ENCODE data around the gene FA2H. TPM values are rescaled to one million over a fixed set of nuclear protein-coding genes. Genes with fewer than 3 reads are reported as not detected.

The FA2H gene
- total and polyA plus RNA-seq, 2 of the 13 experiments (the other 11 are each of a cell fraction or from before 2014, with no cell fraction given) = 0.20 TPM; not detected in 1

- TF ChIP-seq NR0B2 (CRISPR knock-in tag; IDR thresholded peaks at IDR 0.05) (no peak), THRA (CRISPR knock-in tag; IDR thresholded peaks at IDR 0.05; ENCODE audit: borderline replicate concordance) (no peak), CHCHD3 (CRISPR knock-in tag; IDR thresholded peaks at IDR 0.05) (no peak), ZBTB7A (CRISPR knock-in tag; IDR thresholded peaks at IDR 0.05) (no peak), ETS1 (CRISPR knock-in tag; IDR thresholded peaks at IDR 0.05) (no peak), REST (IDR thresholded peaks at IDR 0.05; ENCODE audit: borderline replicate concordance in 1 of 2, low read depth in 1 of 2, low read length in 2 of 2) (0 out of 4 replicates have a peak, but pooled peaks of 1 of the 2 experiments have one; percentile 18), RFX3 (CRISPR knock-in tag; IDR thresholded peaks at IDR 0.05) (no peak), ZNF468 (CRISPR knock-in tag; IDR thresholded peaks at IDR 0.05) (no peak), ZNF780A (CRISPR knock-in tag; IDR thresholded peaks at IDR 0.05) (no peak), ZNF577 (CRISPR knock-in tag; IDR thresholded peaks at IDR 0.05; ENCODE audit: borderline replicate concordance, low read depth) (no peak), TAF1 (CRISPR knock-in tag; IDR thresholded peaks at IDR 0.05) (no peak; the same call in 1 of the 2 replicates), JUNB (CRISPR knock-in tag; IDR thresholded peaks at IDR 0.05; ENCODE audit: borderline replicate concordance) (no peak), ZNF773 (CRISPR knock-in tag; IDR thresholded peaks at IDR 0.05; ENCODE audit: borderline replicate concordance) (no peak), ZNF639 (CRISPR knock-in tag; conservative IDR thresholded peaks at IDR 0.05) (no peak; the same call in 1 of the 2 replicates), NFE2L2 (IDR thresholded peaks at IDR 0.05; ENCODE audit: low read length) (no peak), HINFP (CRISPR knock-in tag; IDR thresholded peaks at IDR 0.05; ENCODE audit: low read depth) (no peak), POLR2G (IDR thresholded peaks at IDR 0.05; ENCODE audit: low read depth, low read length) (peak; percentile 49), ETV6 (CRISPR knock-in tag; conservative IDR thresholded peaks at IDR 0.05) (no peak), PHF20 (CRISPR knock-in tag; IDR thresholded peaks at IDR 0.05) (no peak), RCOR2 (CRISPR knock-in tag; IDR thresholded peaks at IDR 0.05) (no peak), ELF1 (CRISPR knock-in tag; IDR thresholded peaks at IDR 0.05) (peak; percentile 36; the same call in 1 of the 2 replicates)
Observed at GRCh38 chr16:74667255-74667700, 107.3 kb downstream of the FA2H start (continued).
